Naive B cell (primary cell): Measurements from ENCODE around the gene ARID1B. TPM values are rescaled to one million over a fixed set of nuclear protein-coding genes. Genes with fewer than 3 reads are reported as not detected.

Experiments used
- ATAC-seq, 2 donors: fragments of 150-1000 bp; cut with Tn5 transposase; 2 replicates each; pipeline ENCODE4 v1.10.0; 2021; ENCODE audit warnings: low read depth in 2 of 2, mild to moderate bottlenecking in 2 of 2, moderate library complexity in 2 of 2
- DNase-seq: peaks from one replicate; pipeline ENCODE4 v3.0.0; 2022
- H3K27ac Mint-ChIP-seq, 6 donors: one replicate each; pipeline ENCODE4 v1.8.0; 2020 to 2022; ENCODE audit warnings: mild to moderate bottlenecking in 6 of 6, mixed read lengths in 6 of 6, moderate library complexity in 5 of 6, inconsistent platforms in 2 of 6
- H3K27me3 Mint-ChIP-seq, 3 donors: one replicate each; pipeline ENCODE4 v1.8.0; 2021 to 2022; ENCODE audit warnings: mixed read lengths in 3 of 3, mild to moderate bottlenecking in 1 of 3
- H3K36me3 Mint-ChIP-seq, 2 donors: one replicate each; pipeline ENCODE4 v1.8.0; 2020 to 2022; ENCODE audit warnings: mixed read lengths in 2 of 2, inconsistent platforms in 1 of 2, mild to moderate bottlenecking in 1 of 2
- H3K4me1 Mint-ChIP-seq, 3 donors: one replicate each; pipeline ENCODE4 v1.8.0; 2020 to 2022; ENCODE audit warnings: mixed read lengths in 3 of 3, inconsistent platforms in 1 of 3, mild to moderate bottlenecking in 1 of 3, moderate library complexity in 1 of 3
- H3K4me3 Mint-ChIP-seq, 8 donors: one replicate each; pipeline ENCODE4 v1.8.0; 2020 to 2022; ENCODE audit warnings: mild to moderate bottlenecking in 8 of 8, mixed read lengths in 8 of 8, moderate library complexity in 8 of 8, inconsistent platforms in 2 of 8
- H3K9me3 Mint-ChIP-seq, 7 donors: one replicate each; pipeline ENCODE4 v1.8.0; 2020 to 2022; ENCODE audit warnings: mixed read lengths in 7 of 7, mild to moderate bottlenecking in 5 of 7, inconsistent platforms in 2 of 7, moderate library complexity in 1 of 7
- polyA plus RNA-seq, 6 donors: library from polyadenylated mRNA; unstranded; fragments of 300-500 nt; fragmentation: Illumina TruSeq; gene quantifications; one replicate each; pipeline ENCODE4 v1.2.3, GENCODE V29; 2021; ENCODE audit warnings: low read depth in 6 of 6

The ARID1B gene
- polyA plus RNA-seq, 6 donors from 2014 or later: 16.6 to 44.1 (median 27.5) TPM

DNA sequence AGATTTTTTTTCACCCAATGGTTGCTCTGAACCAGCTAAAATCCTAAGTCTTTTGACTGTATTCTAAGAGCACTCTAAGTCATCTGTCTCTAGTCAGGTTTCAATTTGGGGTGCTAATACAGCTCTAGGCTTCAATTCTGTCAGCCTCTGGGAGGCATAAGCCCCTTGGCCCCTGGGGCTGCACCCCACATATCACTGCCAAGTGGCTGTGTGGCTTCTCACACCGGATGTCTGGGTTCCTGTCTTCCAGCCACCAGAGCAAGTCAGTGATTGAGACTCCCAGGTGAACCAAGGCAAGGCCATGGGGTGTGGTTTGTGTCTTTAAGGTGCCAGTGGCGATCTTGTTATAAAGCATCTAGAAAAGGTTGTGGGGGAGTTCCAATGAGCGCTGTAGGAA lies 409.6 kb downstream of the ARID1B start:
- DNase-seq (no peak), ATAC-seq (no peak)
- no peak overlapping the region for H3K4me3 Mint-ChIP-seq
- H3K27me3 Mint-ChIP-seq: no peaks in the 10 kb centered on the region
- no peaks in the 10 kb centered on the region for H3K9me3 Mint-ChIP-seq
- peak overlapping the region in 1 of 6 donors; percentile 31 for H3K27ac Mint-ChIP-seq
- peaks cover 35 to 47% of the 10 kb centered on the region in 2 donors for H3K36me3 Mint-ChIP-seq
- peaks cover 0 to 9% (median 2%) of the 10 kb centered on the region in 3 donors for H3K4me1 Mint-ChIP-seq

DNA sequence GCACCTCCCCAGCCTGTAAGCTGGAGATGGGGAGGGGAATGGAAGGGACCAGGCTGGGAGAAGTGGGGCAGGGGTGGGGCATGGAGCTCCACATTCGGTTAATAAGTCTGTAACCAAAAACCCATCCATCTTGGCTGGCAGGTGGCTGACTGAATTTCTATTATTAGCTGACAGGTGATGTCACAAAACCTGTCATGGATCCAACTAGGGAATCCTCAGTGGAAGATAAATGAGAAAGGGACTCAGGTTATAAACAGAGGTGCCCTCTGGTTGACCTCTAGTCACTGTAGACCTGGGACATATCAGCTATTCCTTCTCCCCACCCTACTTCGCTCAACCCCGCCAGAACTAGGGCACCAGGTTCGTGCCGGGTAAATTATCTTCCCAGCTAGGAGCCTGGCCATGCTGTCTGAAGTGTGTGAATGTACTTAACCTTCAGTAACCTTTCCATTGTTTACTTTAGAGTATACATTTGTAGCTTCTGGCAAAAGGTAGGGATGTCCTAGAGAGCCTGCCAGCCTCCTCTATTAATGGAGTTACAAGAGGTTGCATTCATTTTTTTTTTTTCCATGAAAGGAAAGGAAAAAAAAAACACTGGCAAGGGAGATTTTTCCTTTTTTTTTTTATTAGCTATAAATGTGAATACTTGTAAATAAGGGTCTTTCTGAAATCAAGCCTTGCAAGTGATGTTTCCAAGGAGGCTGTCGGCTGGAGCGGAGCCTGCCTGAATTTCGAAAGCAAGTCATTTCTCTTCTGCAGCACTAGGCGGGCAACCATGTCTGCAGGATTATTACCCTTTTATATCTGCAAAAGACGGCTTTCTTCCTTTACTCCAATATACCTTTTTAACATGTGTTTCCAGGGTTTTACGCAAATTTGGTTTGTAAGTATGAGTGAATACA lies 410.3 kb downstream of the ARID1B start:
- H3K9me3 Mint-ChIP-seq: no peaks in the 10 kb centered on the region
- no peak for ATAC-seq
- H3K27ac Mint-ChIP-seq: peak overlapping the region in 1 of 6 donors; percentile 31
- H3K27me3 Mint-ChIP-seq: no peaks in the 10 kb centered on the region
- peaks cover 0 to 9% (median 2%) of the 10 kb centered on the region in 3 donors for H3K4me1 Mint-ChIP-seq
- no peak overlapping the region for H3K4me3 Mint-ChIP-seq
- H3K36me3 Mint-ChIP-seq: peaks cover 34 to 49% of the 10 kb centered on the region in 2 donors
- no peak for DNase-seq

DNA sequence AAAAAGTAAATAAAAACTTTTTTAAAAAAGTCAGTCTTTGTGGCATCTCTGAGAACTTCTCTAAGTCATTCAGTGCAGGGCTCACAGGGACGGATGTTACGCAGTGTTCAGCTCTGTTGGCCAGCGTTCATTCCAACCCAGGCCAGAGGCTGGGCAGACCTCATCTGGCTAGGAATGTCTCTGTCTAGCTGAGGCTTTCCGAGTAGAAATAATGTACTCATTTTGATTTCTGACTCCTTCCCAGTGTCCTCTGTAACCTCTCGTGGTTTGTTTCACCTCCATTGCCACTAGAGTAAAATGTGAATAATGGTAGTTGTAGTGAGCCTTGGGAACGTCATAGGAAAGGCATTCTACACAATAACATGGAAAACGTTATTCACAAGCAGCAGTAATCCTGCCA lies 411.0 kb downstream of the ARID1B start:
- H3K4me3 Mint-ChIP-seq: no peak overlapping the region
- H3K27ac Mint-ChIP-seq: no peak overlapping the region
- H3K4me1 Mint-ChIP-seq: peaks cover 0 to 7% (median 2%) of the 10 kb centered on the region in 3 donors
- DNase-seq (no peak), ATAC-seq (no peak)
- no peaks in the 10 kb centered on the region for H3K9me3 Mint-ChIP-seq
- peaks cover 26 to 49% of the 10 kb centered on the region in 2 donors for H3K36me3 Mint-ChIP-seq
- H3K27me3 Mint-ChIP-seq: no peaks in the 10 kb centered on the region

DNA sequence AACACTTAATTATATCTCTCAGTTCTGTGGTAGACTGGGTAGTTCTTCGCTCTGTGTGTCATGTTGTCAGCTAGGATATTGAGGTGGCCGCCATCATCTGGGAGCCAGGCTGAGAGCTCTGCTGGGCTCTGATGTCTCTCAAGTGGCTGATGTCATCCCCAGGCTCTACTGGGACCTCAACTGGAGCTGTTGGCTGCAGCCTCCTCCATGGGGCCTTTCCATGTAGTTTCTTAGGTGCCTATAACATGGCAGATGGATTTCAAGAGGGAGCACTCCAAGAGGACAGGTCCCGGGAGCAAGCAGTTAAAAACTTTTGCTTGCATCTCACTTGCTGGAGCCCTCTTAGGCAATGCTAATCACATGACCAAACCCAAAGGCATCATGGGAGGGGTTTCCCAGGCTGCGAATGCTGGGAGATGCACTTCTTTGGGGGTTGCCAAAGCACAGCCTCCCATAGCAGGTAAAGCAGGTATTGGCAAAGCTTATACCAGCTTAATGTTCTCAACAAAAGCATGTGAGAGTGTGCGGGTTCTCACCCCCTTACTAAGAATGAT lies 416.3 kb downstream of the ARID1B start:
- Mint-ChIP-seq H3K4me3 (no peak overlapping the region), H3K9me3 (no peaks in the 10 kb centered on the region), H3K27ac (no peak overlapping the region), H3K4me1 (peaks cover 0 to 5% (median 2%) of the 10 kb centered on the region in 3 donors), H3K27me3 (no peaks in the 10 kb centered on the region), H3K36me3 (peaks cover 15 to 42% of the 10 kb centered on the region in 2 donors)
- DNase-seq: no peak
- ATAC-seq: no peak

DNA sequence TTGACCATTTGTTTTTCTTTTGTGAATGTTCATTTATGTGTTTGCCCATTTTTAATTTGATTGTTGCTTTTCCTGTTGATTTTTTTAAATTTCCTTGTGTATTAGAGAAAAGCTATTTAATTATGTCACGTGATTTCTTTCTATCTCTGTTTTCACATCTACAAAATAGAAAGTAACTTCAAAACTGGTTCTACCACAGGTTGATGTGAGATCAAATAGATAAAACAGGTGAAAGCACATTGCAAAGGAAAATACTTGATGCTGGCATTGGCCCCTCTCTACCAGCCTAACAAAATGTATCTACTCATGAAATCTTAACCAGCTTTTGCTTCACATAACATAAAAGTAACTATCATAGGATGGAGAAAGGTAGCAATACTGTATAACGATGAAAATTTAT lies 416.9 kb downstream of the ARID1B start:
- Mint-ChIP-seq H3K27ac (no peak overlapping the region), H3K27me3 (no peaks in the 10 kb centered on the region), H3K9me3 (no peaks in the 10 kb centered on the region), H3K4me1 (peaks cover 0 to 5% (median 2%) of the 10 kb centered on the region in 3 donors), H3K4me3 (no peak overlapping the region), H3K36me3 (peaks cover 15 to 42% of the 10 kb centered on the region in 2 donors)
- DNase-seq (no peak), ATAC-seq (no peak)

DNA sequence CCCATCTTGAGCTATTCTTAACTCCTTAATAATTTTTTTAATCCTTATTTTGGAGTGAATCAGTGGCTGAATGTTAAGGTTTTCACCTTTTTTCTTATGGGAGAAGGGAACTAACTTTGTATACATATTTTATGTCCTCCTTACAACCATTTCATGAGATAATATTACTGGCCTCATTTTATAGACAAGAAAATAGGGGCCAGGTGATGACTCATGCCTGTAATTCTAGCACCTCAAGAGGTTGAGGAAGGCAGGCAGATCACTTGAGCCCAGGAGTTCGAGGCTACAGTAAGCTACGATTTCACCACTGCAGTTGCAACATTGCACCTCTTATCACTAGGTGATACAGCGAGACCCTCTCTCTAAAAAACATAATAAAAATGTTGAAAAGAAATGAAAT lies 417.5 kb downstream of the ARID1B start:
- ATAC-seq (no peak), DNase-seq (no peak)
- Mint-ChIP-seq H3K4me1 (peaks cover 0 to 5% (median 2%) of the 10 kb centered on the region in 3 donors), H3K36me3 (peaks cover 15 to 38% of the 10 kb centered on the region in 2 donors), H3K9me3 (no peaks in the 10 kb centered on the region), H3K27me3 (no peaks in the 10 kb centered on the region), H3K27ac (no peak overlapping the region), H3K4me3 (no peak overlapping the region)

DNA sequence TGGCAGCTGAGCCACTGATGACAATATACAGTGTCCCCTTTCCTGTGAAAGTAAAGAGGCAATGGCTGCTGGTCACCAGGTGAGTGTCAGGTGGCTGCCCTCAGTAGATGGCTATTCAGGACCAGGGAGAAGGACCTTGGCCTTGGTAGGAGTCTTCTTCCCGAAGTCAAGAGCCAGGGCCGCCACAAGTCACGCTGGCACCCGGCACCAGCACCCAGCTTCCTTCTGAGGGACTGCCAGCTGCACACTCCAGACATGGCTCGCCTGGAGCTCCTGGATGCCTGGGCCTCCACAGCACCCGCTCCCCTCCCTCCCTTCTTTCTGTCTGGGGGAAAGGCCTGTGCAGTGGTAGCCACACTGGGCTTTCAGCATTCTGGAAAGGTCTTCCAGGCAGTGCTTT lies 419.2 kb downstream of the ARID1B start:
- Mint-ChIP-seq H3K27me3 (no peaks in the 10 kb centered on the region), H3K27ac (no peak overlapping the region), H3K4me1 (no peaks in the 10 kb centered on the region), H3K4me3 (no peak overlapping the region), H3K9me3 (no peaks in the 10 kb centered on the region), H3K36me3 (peaks cover 7 to 23% of the 10 kb centered on the region in 2 donors)
- ATAC-seq: no peak
- no peak for DNase-seq

DNA sequence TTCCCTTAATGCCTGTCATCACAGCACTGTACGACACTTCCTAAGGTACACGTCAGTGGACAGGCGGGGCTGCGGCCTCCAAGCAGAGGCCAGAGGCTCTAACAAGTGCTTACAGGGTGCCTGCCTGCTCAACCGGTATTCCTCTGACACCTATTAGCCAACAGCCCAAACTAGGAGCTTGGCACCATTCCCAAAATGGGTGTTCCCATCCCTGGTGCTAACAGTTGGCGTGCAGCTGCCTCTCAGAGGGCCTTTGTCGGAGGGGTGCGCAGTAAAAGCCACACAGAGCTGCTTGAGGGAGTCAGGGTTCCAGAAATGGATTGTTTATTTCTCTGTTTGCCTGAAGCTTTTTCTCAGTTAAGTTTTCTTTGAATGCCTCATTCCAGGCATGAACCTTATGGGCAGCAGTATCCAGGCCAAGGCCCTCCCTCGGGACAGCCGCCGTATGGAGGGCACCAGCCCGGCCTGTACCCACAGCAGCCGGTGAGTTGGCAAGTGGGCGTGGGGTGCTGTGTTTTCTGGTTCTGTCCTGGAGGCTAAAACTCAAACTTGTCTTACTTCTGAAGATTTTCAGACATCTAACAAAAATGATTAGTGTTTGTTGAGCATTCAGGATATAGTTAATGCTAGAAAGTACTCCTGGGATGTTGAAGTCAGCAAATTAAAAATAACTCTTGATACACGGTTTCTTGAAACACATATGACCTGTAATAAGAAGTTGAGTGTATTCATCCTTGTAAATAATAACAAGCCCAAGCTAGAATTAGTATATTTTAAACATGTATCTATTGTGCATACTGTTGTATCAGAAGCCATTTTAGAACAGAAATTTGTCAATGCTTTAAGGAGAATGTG lies 421.5 kb downstream of the ARID1B start:
- no peak overlapping the region for H3K4me3 Mint-ChIP-seq
- no peak overlapping the region for H3K27ac Mint-ChIP-seq
- ATAC-seq: no peak
- H3K4me1 Mint-ChIP-seq: peaks cover 0 to 2% (median 0%) of the 10 kb centered on the region in 3 donors
- peaks cover 17 to 20% of the 10 kb centered on the region in 2 donors for H3K36me3 Mint-ChIP-seq
- no peaks in the 10 kb centered on the region for H3K9me3 Mint-ChIP-seq
- DNase-seq: no peak
- H3K27me3 Mint-ChIP-seq: no peaks in the 10 kb centered on the region

DNA sequence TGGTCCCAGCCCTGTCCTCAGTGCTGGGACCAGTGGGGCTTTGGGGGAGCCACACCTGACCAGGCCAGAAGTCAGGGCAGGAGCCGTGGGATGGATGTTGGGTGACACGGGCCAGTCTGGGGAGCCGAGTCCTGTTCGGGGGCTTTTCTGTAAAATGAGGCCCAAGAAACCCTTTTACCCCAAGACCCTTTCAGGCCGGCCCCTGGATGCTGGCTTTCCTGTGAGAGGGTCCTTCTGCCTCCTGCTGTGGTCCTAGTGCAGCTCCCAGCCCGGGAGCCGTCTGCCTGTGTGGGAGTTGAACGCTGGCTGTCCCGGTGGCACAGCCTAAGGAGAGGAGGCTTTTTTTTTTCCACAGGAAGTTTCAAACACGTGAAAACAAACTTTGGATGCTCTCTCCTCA lies 422.9 kb downstream of the ARID1B start:
- Mint-ChIP-seq H3K4me3 (no peak overlapping the region), H3K27me3 (no peaks in the 10 kb centered on the region), H3K9me3 (no peaks in the 10 kb centered on the region), H3K36me3 (peaks cover 21 to 22% of the 10 kb centered on the region in 2 donors), H3K27ac (no peak overlapping the region), H3K4me1 (peaks cover 0 to 6% (median 0%) of the 10 kb centered on the region in 3 donors)
- ATAC-seq (no peak), DNase-seq (no peak)

DNA sequence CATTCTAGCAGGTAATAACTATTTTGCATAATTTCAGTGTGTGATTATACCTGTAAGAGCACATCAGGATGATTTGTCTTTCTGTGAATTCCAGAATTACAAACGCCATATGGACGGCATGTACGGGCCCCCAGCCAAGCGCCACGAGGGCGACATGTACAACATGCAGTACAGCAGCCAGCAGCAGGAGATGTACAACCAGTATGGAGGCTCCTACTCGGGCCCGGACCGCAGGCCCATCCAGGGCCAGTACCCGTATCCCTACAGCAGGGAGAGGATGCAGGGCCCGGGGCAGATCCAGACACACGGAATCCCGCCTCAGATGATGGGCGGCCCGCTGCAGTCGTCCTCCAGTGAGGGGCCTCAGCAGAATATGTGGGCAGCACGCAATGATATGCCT lies 423.4 kb downstream of the ARID1B start:
- Mint-ChIP-seq H3K4me3 (no peak overlapping the region), H3K27ac (peak overlapping the region in 1 of 6 donors; percentile 33), H3K36me3 (peaks cover 21% of the 10 kb centered on the region in 2 donors), H3K9me3 (no peaks in the 10 kb centered on the region), H3K4me1 (peaks cover 0 to 6% (median 0%) of the 10 kb centered on the region in 3 donors), H3K27me3 (no peaks in the 10 kb centered on the region)
- no peak for ATAC-seq
- no peak for DNase-seq

DNA sequence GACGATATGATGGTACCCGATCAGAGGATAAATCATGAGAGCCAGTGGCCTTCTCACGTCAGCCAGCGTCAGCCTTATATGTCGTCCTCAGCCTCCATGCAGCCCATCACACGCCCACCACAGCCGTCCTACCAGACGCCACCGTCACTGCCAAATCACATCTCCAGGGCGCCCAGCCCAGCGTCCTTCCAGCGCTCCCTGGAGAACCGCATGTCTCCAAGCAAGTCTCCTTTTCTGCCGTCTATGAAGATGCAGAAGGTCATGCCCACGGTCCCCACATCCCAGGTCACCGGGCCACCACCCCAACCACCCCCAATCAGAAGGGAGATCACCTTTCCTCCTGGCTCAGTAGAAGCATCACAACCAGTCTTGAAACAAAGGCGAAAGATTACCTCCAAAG lies 423.9 kb downstream of the ARID1B start:
- ATAC-seq: no peak
- peaks cover 26% of the 10 kb centered on the region in 2 donors for H3K36me3 Mint-ChIP-seq
- peak overlapping the region in 2 of 6 donors; percentile 48 to 70 for H3K27ac Mint-ChIP-seq
- no peaks in the 10 kb centered on the region for H3K27me3 Mint-ChIP-seq
- peaks cover 0 to 6% (median 0%) of the 10 kb centered on the region in 3 donors for H3K4me1 Mint-ChIP-seq
- no peak overlapping the region for H3K4me3 Mint-ChIP-seq
- no peaks in the 10 kb centered on the region for H3K9me3 Mint-ChIP-seq
- DNase-seq: no peak

DNA sequence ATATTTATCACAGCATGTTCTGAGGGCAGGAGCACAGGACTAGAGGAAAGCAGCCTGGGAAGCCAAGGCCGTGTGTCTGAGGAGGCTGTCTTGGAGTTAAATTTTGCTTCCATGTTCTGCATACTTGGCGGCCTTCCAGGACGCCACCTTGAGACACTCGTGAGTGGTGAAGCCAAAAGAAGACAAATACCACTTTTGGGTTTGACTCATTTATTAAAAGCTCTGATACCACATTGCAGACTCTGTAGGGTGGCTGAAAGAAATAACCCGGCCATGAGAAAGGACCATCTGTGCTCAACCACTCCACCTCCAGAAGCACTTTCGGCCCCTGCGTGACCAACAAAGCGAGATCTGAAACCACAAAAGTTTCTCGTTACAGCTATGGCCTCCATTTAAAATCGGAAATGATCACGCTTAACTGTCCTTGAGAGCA lies 426.1 kb downstream of the ARID1B start:
- DNase-seq (no peak), ATAC-seq (no peak)
- Mint-ChIP-seq H3K4me1 (peaks cover 0 to 6% (median 0%) of the 10 kb centered on the region in 3 donors), H3K27me3 (no peaks in the 10 kb centered on the region), H3K4me3 (no peak overlapping the region), H3K9me3 (no peaks in the 10 kb centered on the region), H3K36me3 (peaks cover 24 to 34% of the 10 kb centered on the region in 2 donors), H3K27ac (peak overlapping the region in 2 of 6 donors; percentile 3 to 21)

DNA sequence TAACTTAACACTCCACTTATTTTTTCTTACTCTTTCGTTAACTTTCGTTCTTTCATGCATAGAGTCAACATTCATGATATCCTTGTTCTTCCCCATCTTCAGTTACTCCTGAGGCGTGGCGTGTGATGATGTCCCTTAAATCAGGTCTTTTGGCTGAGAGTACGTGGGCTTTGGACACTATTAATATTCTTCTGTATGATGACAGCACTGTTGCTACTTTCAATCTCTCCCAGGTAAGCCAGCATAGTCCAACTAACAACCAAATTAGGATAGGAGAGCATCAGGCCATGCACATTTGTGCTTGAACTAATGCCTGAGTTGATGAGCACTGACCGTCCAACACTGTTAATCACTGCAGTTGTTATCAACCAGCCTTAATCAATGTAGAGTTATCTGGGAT lies 426.6 kb downstream of the ARID1B start:
- no peak overlapping the region for H3K4me3 Mint-ChIP-seq
- peak overlapping the region in 1 of 6 donors; percentile 3 for H3K27ac Mint-ChIP-seq
- no peaks in the 10 kb centered on the region for H3K9me3 Mint-ChIP-seq
- no peaks in the 10 kb centered on the region for H3K27me3 Mint-ChIP-seq
- no peak for ATAC-seq
- peaks cover 0 to 6% (median 0%) of the 10 kb centered on the region in 3 donors for H3K4me1 Mint-ChIP-seq
- no peak for DNase-seq
- peaks cover 24 to 34% of the 10 kb centered on the region in 2 donors for H3K36me3 Mint-ChIP-seq
